Measurements from ENCODE around the gene PGA4. TPM values are rescaled to one million over a fixed set of nuclear protein-coding genes. Genes with fewer than 3 reads are reported as not detected.
"Not testable (repeated sequence)": the region's sequence is repeated elsewhere in the genome, so short reads cannot be mapped to it uniquely, and the experiment has no call there.

Gene PGA4
- total and polyA plus RNA-seq, 9 of the 15 experiments (the other 6 are each of a cell fraction or from before 2014, with no cell fraction given) = not detected

GRCh38 chr11:61250796-61251765 lies 28.9 kb downstream of the PGA4 start:
- ChIA-PET POLR2A (interaction anchor here (0.6 kb wide), 1 partner anchor 291 kb away, joined by 3 read pairs; no protein-coding TSS in a partner anchor), CTCF (ENCODE audit: low intra/inter-chr PET ratio) (interaction anchor here (0.7 kb wide), 1 partner anchor 135 kb away, joined by 3 read pairs; no protein-coding TSS in a partner anchor)
- H3K36me3 ChIP-seq (ENCODE audit: control insufficient read depth, insufficient read depth, low read length); ATAC-seq; H3K4me1 ChIP-seq (replicated peaks in 1 of 2; ENCODE audit: control insufficient read depth in 2 of 2, insufficient read depth in 2 of 2, low read length in 2 of 2); H4K20me1 ChIP-seq (replicated peaks; ENCODE audit: control insufficient read depth, insufficient read depth, low read length); intact Hi-C loops (cut with micrococcal nuclease); H3K9me1 ChIP-seq (ENCODE audit: control insufficient read depth, insufficient read depth, low read length); FAIRE-seq; BruUV-seq (replicated peaks); H3K4me2 ChIP-seq (ENCODE audit: insufficient read depth, low read length); H3K79me2 ChIP-seq (ENCODE audit: control insufficient read depth, insufficient read depth, low read length); H3K4me3 ChIP-seq; H2AFZ ChIP-seq (ENCODE audit: low read depth, low read length); DNase-seq (ENCODE audit: extremely low read depth in 1 of 4, low spot score in 3 of 4); in situ Hi-C loops (cut with MboI); H3K27ac ChIP-seq (ENCODE audit: extremely low read depth, low read depth, low read length); H3K9me3 ChIP-seq (replicated peaks; ENCODE audit: control insufficient read depth, insufficient read depth, low read depth, low read length): not testable (repeated sequence)
- Histone ChIP-seq H3K9ac (ENCODE audit: insufficient read depth in 1 of 2, low read depth in 2 of 2, low read length in 2 of 2) (0 out of 4 replicates have a peak overlapping the region, but pooled peaks of 1 of the 2 experiments have one; percentile 35), H3K27me3 (ENCODE audit: control insufficient read depth in 2 of 2, insufficient read depth in 2 of 2, low read length in 2 of 2) (peaks cover 12 to 36% of the 10 kb centered on the region in 2 experiments)
- 11% methylated on average over 19 of the region's 20 CpGs for WGBS (ENCODE audit: insufficient coverage, low coverage, missing lambda C conversion rate)

- H3K27me3 ChIP-seq (ENCODE audit: control insufficient read depth in 2 of 2, insufficient read depth in 2 of 2, low read length in 2 of 2) = peaks cover 9 to 36% of the 10 kb centered on the region in 2 experiments; a peak in 4 of 5 replicates
- H3K4me3 ChIP-seq; H3K4me1 ChIP-seq (replicated peaks in 1 of 2; ENCODE audit: control insufficient read depth in 2 of 2, insufficient read depth in 2 of 2, low read length in 2 of 2); intact Hi-C loops (cut with micrococcal nuclease); H3K9me1 ChIP-seq (ENCODE audit: control insufficient read depth, insufficient read depth, low read length); in situ Hi-C loops (cut with MboI); H3K36me3 ChIP-seq (ENCODE audit: control insufficient read depth, insufficient read depth, low read length); H3K9ac ChIP-seq (ENCODE audit: insufficient read depth in 1 of 2, low read depth in 2 of 2, low read length in 2 of 2); H4K20me1 ChIP-seq (replicated peaks; ENCODE audit: control insufficient read depth, insufficient read depth, low read length); H3K4me2 ChIP-seq (ENCODE audit: insufficient read depth, low read length); H2AFZ ChIP-seq (ENCODE audit: low read depth, low read length); H3K9me3 ChIP-seq (replicated peaks; ENCODE audit: control insufficient read depth, insufficient read depth, low read depth, low read length); H3K79me2 ChIP-seq (ENCODE audit: control insufficient read depth, insufficient read depth, low read length); DNase-seq (ENCODE audit: extremely low read depth in 1 of 4, low spot score in 3 of 4); H3K27ac ChIP-seq (ENCODE audit: extremely low read depth, low read depth, low read length); BruUV-seq (replicated peaks); ATAC-seq; FAIRE-seq: not testable (repeated sequence)
- POLR2A ChIA-PET = interaction anchor here (0.6 to 0.7 kb wide), 2 partner anchors 10 to 139 kb away, joined by 3 read pairs; no protein-coding TSS in a partner anchor
- CTCF ChIA-PET (ENCODE audit: low intra/inter-chr PET ratio) = interaction anchor here (3.4 kb wide), 1 partner anchor 133 kb away, joined by 39 read pairs; no protein-coding TSS in a partner anchor
- WGBS (ENCODE audit: insufficient coverage, low coverage, missing lambda C conversion rate) = 0% methylated on average over 1 of the region's 1 CpG
- TF ChIP-seq ZNF239 (CRISPR knock-in tag; IDR thresholded peaks at IDR 0.05) = peak; percentile 90
Measured at GRCh38 chr11:61252332-61252731, 30.2 kb downstream of the PGA4 start.

Data from K562 (cell line).